Fibroblast of lung (primary cell): ENCODE results near the gene CACNA1H. TPM values are rescaled to one million over a fixed set of nuclear protein-coding genes. Genes with fewer than 3 reads are reported as not detected.

Source experiments
- DNase-seq, 2 donors: peaks; one replicate each; pipeline versions ENCODE4 v3.0.0 to v3.0.0-alpha.2; 2010; ENCODE audit warnings: low read depth in 2 of 2
- H2AFZ ChIP-seq: 2 replicates; pipeline ENCODE4 v1.5.1; 2012; ENCODE audit warnings: low read length, control low read depth, inconsistent platforms
- H3K27ac ChIP-seq: 2 replicates; pipeline ENCODE4 v1.5.1; 2011; ENCODE audit warnings: low read length, control low read depth; ENCODE audit not compliant: insufficient read depth
- H3K27me3 ChIP-seq: 2 replicates; pipeline ENCODE4 v1.5.1; 2011; ENCODE audit warnings: mild to moderate bottlenecking, low read length; ENCODE audit not compliant: control insufficient read depth, insufficient read depth
- H3K36me3 ChIP-seq: 2 replicates; pipeline ENCODE4 v1.5.1; 2011; ENCODE audit warnings: low read length; ENCODE audit not compliant: control insufficient read depth, insufficient read depth
- H3K4me1 ChIP-seq: 2 replicates; pipeline ENCODE4 v1.5.1; 2011; ENCODE audit warnings: low read length; ENCODE audit not compliant: control insufficient read depth, insufficient read depth; ENCODE audit errors: extremely low read depth
- H3K4me2 ChIP-seq: 2 replicates; pipeline ENCODE4 v1.5.1; 2011; ENCODE audit warnings: low read length, control low read depth; ENCODE audit not compliant: insufficient read depth; ENCODE audit errors: extremely low read depth
- H3K4me3 ChIP-seq, 4 experiments: fragments of 200-600 bp in 1 of 4; sonication (generic) in 1 of 4; replicated peaks in 1 of 4; 2 replicates each; pipeline ENCODE4 v1.5.1; 2011 to 2016; ENCODE audit warnings: low read length in 4 of 4, low read depth in 3 of 4, mild to moderate bottlenecking in 3 of 4, control low read depth in 2 of 4, inconsistent platforms in 1 of 4, mixed read lengths in 1 of 4; ENCODE audit not compliant: insufficient read depth in 1 of 4; ENCODE audit errors: control extremely low read depth in 1 of 4
- H3K79me2 ChIP-seq: 2 replicates; pipeline ENCODE4 v1.5.1; 2012; ENCODE audit warnings: mild to moderate bottlenecking, low read length, inconsistent platforms; ENCODE audit not compliant: control insufficient read depth, insufficient read depth
- H3K9ac ChIP-seq: 2 replicates; pipeline ENCODE4 v1.5.1; 2011; ENCODE audit warnings: mild to moderate bottlenecking, low read length, control low read depth; ENCODE audit not compliant: insufficient read depth
- H3K9me3 ChIP-seq: 2 replicates; pipeline ENCODE4 v1.5.1; 2012; ENCODE audit warnings: low read depth, low read length; ENCODE audit not compliant: control insufficient read depth, insufficient read depth
- H4K20me1 ChIP-seq: 2 replicates; pipeline ENCODE4 v1.5.1; 2011; ENCODE audit warnings: low read length; ENCODE audit not compliant: control insufficient read depth, insufficient read depth; ENCODE audit errors: extremely low read depth
- CTCF ChIP-seq, 2 donors: IDR thresholded peaks in 1 of 2; conservative IDR thresholded peaks in 1 of 2; 1 replicate in 1 of 2; 2 replicates in 1 of 2; pipeline ENCODE4 v1.5.1; 2011 to 2012; ENCODE audit warnings: low read length in 2 of 2, control low read depth in 1 of 2, inconsistent platforms in 1 of 2, low read depth in 1 of 2, mild to moderate bottlenecking in 1 of 2
- EZH2 ChIP-seq: IDR thresholded peaks from 2 replicates; pipeline ENCODE4 v1.5.1; 2012; ENCODE audit warnings: low read length, control low read depth, mild to moderate bottlenecking; ENCODE audit errors: missing control alignments
- polyA plus RNA-seq, 2 donors: library from polyadenylated mRNA; depleted of rRNA in 1 of 2; stranded (reverse) in 1 of 2; unstranded in 1 of 2; fragments of >200 nt; gene quantifications; 2 replicates each; pipeline ENCODE4 v1.2.1, GENCODE V29; 2011 to 2012; ENCODE audit warnings: missing spikeins in 1 of 2
- total RNA-seq: library from RNA; depleted of rRNA; stranded (reverse); fragments of >200 nt; gene quantifications from 2 replicates; pipeline ENCODE4 v1.2.1, GENCODE V29; 2014

CACNA1H gene
- total and polyA plus RNA-seq, 2 donors (not counting 1 experiment from before 2014, with no cell fraction given), result 1.2 to 10.5 TPM

- TF ChIP-seq CTCF (conservative IDR thresholded peaks at IDR 0.05 in 1 of 2, IDR thresholded peaks at IDR 0.05 in 1 of 2; ENCODE audit: low read depth in 1 of 2, low read length in 2 of 2) (no peak), EZH2 (no peak)
- H3K27me3 ChIP-seq, result no peaks in the 10 kb centered on the region
- no peak overlapping the region for H2AFZ ChIP-seq
- H3K4me1 ChIP-seq, result no peaks in the 10 kb centered on the region
- H3K27ac ChIP-seq, result no peak overlapping the region
- no peaks in the 10 kb centered on the region for H3K36me3 ChIP-seq
- no peak for DNase-seq
- H3K9ac ChIP-seq, result no peak overlapping the region
- no peak overlapping the region for H3K4me2 ChIP-seq
- no peaks in the 10 kb centered on the region for H3K79me2 ChIP-seq
- H3K9me3 ChIP-seq, result no peaks in the 10 kb centered on the region
- H4K20me1 ChIP-seq, result no peaks in the 10 kb centered on the region
- H3K4me3 ChIP-seq, result no peak overlapping the region
Observed at GRCh38 chr16:1133810-1134520, 18.9 kb upstream of the CACNA1H start.

- H3K79me2 ChIP-seq, result no peaks in the 10 kb centered on the region
- H3K9ac ChIP-seq, result no peak overlapping the region
- no peak overlapping the region for H3K4me3 ChIP-seq
- no peaks in the 10 kb centered on the region for H3K36me3 ChIP-seq
- TF ChIP-seq EZH2 (no peak), CTCF (conservative IDR thresholded peaks at IDR 0.05 in 1 of 2, IDR thresholded peaks at IDR 0.05 in 1 of 2; ENCODE audit: low read depth in 1 of 2, low read length in 2 of 2) (no peak)
- H3K4me2 ChIP-seq, result no peak overlapping the region
- H4K20me1 ChIP-seq, result no peaks in the 10 kb centered on the region
- no peak for DNase-seq
- H3K4me1 ChIP-seq, result no peaks in the 10 kb centered on the region
- no peaks in the 10 kb centered on the region for H3K27me3 ChIP-seq
- no peak overlapping the region for H3K27ac ChIP-seq
- H3K9me3 ChIP-seq, result no peaks in the 10 kb centered on the region
- no peak overlapping the region for H2AFZ ChIP-seq
Observed at GRCh38 chr16:1134776-1135458, 18.0 kb upstream of the CACNA1H start.

GRCh38 chr16:1135459-1135825, 17.5 kb upstream of the CACNA1H start:
- Histone ChIP-seq H2AFZ (no peak overlapping the region), H3K9me3 (no peaks in the 10 kb centered on the region), H3K36me3 (no peaks in the 10 kb centered on the region), H3K4me3 (no peak overlapping the region), H3K4me1 (no peaks in the 10 kb centered on the region), H3K4me2 (no peak overlapping the region), H4K20me1 (no peaks in the 10 kb centered on the region), H3K79me2 (no peaks in the 10 kb centered on the region), H3K27ac (no peak overlapping the region), H3K9ac (no peak overlapping the region), H3K27me3 (no peaks in the 10 kb centered on the region)
- no peak for DNase-seq
- TF ChIP-seq CTCF (conservative IDR thresholded peaks at IDR 0.05 in 1 of 2, IDR thresholded peaks at IDR 0.05 in 1 of 2; ENCODE audit: low read depth in 1 of 2, low read length in 2 of 2) (no peak), EZH2 (no peak)
